Measurements from ENCODE around the gene ABI3. TPM values are rescaled to one million over a fixed set of nuclear protein-coding genes. Genes with fewer than 3 reads are reported as not detected.

The ABI3 gene
- total RNA-seq, 1 donor from 2014 or later: 0.42 TPM

- H3K36me3 ChIP-seq (ENCODE audit: control insufficient read depth, insufficient read depth, low read length): no peaks in the 10 kb centered on the region
- no peaks in the 10 kb centered on the region for H3K27me3 ChIP-seq (ENCODE audit: control insufficient read depth, insufficient read depth, low read length)
- no peak for TF ChIP-seq CTCF (IDR thresholded peaks at IDR 0.05; ENCODE audit: insufficient read depth, low read length, poor library complexity, severe bottlenecking)
- no peak for DNase-seq (ENCODE audit: low read depth)
- H3K4me3 ChIP-seq (ENCODE audit: low read depth, low read length): no peak overlapping the region
Measured at GRCh38 chr17:49195751-49196150, 14.8 kb upstream of the ABI3 start.

DNA sequence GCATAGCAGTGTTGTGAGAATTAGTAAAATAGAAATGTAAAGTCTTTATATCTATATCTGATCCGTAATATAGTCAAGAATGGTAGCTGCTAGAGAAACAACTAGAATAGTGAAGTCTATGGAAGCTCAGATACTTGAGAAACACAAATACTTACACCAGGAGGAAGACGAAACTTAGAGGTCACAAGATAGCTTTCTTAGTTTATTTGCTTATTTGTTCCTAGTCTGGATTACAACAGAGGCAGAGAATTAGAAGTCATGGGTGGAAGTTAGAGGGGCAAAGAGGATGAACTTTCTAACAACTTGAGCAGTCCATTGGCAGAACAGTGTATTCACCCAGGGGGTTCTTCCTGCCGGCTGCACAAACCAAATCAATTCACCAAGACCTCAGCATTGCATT lies 14.0 kb upstream of the ABI3 start:
- no peak for TF ChIP-seq CTCF (IDR thresholded peaks at IDR 0.05; ENCODE audit: insufficient read depth, low read length, poor library complexity, severe bottlenecking)
- H3K27me3 ChIP-seq (ENCODE audit: control insufficient read depth, insufficient read depth, low read length): no peaks in the 10 kb centered on the region
- no peaks in the 10 kb centered on the region for H3K36me3 ChIP-seq (ENCODE audit: control insufficient read depth, insufficient read depth, low read length)
- no peak for DNase-seq (ENCODE audit: low read depth)
- H3K4me3 ChIP-seq (ENCODE audit: low read depth, low read length): no peak overlapping the region

DNA sequence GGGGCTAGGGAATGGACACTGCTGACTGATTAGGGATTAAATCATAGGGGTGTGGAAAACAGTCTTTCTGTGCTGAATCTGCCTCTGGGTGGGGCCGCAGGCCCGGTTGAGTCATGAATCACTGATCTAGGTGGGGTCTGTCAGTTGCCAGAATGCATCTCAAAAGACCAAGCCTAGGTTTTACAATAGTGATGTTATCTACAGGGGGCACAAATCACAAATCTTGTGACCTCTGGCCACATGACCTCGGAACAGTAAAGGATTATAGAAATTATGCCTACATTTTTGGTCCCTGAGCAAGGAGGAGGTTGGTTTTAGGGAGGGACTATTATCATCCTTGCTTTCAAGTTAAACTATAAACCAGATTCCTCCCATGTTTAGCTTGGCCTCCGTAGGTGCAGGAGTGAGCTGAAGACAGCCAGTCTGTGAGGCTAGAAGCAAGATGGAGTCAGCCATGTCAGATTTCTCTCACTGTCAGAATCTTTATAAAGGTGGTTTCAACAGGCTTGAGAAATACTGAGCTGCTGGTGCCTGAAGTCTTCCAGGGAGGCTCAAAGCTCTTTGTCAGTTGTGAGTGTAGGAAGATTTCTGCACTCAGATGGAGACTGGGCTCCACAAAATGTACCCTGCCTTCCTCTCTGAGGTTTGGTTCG lies 13.0 kb upstream of the ABI3 start:
- DNase-seq (ENCODE audit: low read depth): no peak

GRCh38 chr17:49198211-49198610 lies 12.3 kb upstream of the ABI3 start:
- no peak for TF ChIP-seq CTCF (IDR thresholded peaks at IDR 0.05; ENCODE audit: insufficient read depth, low read length, poor library complexity, severe bottlenecking)
- Histone ChIP-seq H3K27me3 (ENCODE audit: control insufficient read depth, insufficient read depth, low read length) (no peaks in the 10 kb centered on the region), H3K36me3 (ENCODE audit: control insufficient read depth, insufficient read depth, low read length) (no peaks in the 10 kb centered on the region), H3K4me3 (ENCODE audit: low read depth, low read length) (no peak overlapping the region)
- no peak for DNase-seq (ENCODE audit: low read depth)

More for the DNA sequence above, 13.0 kb upstream of the ABI3 start:
- no peaks in the 10 kb centered on the region for H3K36me3 ChIP-seq (ENCODE audit: control insufficient read depth, insufficient read depth, low read length)
- H3K27me3 ChIP-seq (ENCODE audit: control insufficient read depth, insufficient read depth, low read length): no peaks in the 10 kb centered on the region
- H3K4me3 ChIP-seq (ENCODE audit: low read depth, low read length): no peak overlapping the region
- no peak for TF ChIP-seq CTCF (IDR thresholded peaks at IDR 0.05; ENCODE audit: insufficient read depth, low read length, poor library complexity, severe bottlenecking)

- Histone ChIP-seq H3K4me3 (ENCODE audit: low read depth, low read length) (no peak overlapping the region), H3K27me3 (ENCODE audit: control insufficient read depth, insufficient read depth, low read length) (no peaks in the 10 kb centered on the region), H3K36me3 (ENCODE audit: control insufficient read depth, insufficient read depth, low read length) (no peaks in the 10 kb centered on the region)
- no peak for DNase-seq (ENCODE audit: low read depth)
- no peak for TF ChIP-seq CTCF (IDR thresholded peaks at IDR 0.05; ENCODE audit: insufficient read depth, low read length, poor library complexity, severe bottlenecking)
Measured at GRCh38 chr17:49200423-49201083, 10.0 kb upstream of the ABI3 start.
